DND-41 (cell line): ENCODE results near the gene PPFIA1.

ENCODE experiments used
- EZH2 ChIP-seq: IDR thresholded peaks from 3 replicates; pipeline ENCODE4 v1.6.1; 2012; ENCODE audit warnings: borderline replicate concordance, low read depth, mild to moderate bottlenecking, moderate library complexity, low read length, inconsistent platforms; ENCODE audit not compliant: severe bottlenecking
- TF ChIP-seq, protein P1 (sequence below): IDR thresholded peaks from 2 replicates; pipeline ENCODE4 v1.5.1; 2012; ENCODE audit warnings: borderline replicate concordance, low read length, moderate library complexity, mild to moderate bottlenecking; ENCODE audit not compliant: poor library complexity, severe bottlenecking; ENCODE audit errors: extremely low read depth

DNA sequence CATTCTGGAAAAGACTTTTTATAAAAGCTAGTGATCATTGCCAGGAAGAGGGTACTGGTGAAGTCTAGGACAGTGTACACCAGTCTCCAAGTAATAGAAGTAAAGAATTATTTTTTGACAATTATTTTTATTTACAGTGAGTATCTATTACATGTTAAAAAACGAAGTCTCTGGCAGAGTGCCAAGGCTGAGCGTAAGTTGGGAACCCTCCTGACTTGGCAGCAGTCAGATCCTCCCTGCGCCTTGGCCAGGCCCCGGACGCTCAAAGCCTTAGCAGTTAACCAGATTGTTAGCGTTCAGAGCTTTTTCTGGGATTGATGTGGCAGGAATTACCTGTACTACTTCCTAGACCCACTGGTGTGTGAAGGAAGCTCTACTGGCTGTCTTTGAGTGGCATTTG is 89.7 kb downstream of the PPFIA1 start:
- TF ChIP-seq, protein P1, sequence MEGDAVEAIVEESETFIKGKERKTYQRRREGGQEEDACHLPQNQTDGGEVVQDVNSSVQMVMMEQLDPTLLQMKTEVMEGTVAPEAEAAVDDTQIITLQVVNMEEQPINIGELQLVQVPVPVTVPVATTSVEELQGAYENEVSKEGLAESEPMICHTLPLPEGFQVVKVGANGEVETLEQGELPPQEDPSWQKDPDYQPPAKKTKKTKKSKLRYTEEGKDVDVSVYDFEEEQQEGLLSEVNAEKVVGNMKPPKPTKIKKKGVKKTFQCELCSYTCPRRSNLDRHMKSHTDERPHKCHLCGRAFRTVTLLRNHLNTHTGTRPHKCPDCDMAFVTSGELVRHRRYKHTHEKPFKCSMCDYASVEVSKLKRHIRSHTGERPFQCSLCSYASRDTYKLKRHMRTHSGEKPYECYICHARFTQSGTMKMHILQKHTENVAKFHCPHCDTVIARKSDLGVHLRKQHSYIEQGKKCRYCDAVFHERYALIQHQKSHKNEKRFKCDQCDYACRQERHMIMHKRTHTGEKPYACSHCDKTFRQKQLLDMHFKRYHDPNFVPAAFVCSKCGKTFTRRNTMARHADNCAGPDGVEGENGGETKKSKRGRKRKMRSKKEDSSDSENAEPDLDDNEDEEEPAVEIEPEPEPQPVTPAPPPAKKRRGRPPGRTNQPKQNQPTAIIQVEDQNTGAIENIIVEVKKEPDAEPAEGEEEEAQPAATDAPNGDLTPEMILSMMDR, result no peak
- no peak for TF ChIP-seq EZH2
